Epithelial cell of prostate (primary cell): ENCODE data around the gene MEF2B.
"Not testable (repeated sequence)": the region's sequence is repeated elsewhere in the genome, so short reads cannot be mapped to it uniquely, and the experiment has no call there.

ENCODE experiments used
- DNase-seq: peaks from one replicate; pipeline ENCODE4 v3.0.0-alpha.2; 2011; ENCODE audit warnings: low read depth, low spot score
- H3K27ac ChIP-seq: fragments of 450-650 bp; 2 replicates; pipeline ENCODE4 v1.5.1; 2017; ENCODE audit warnings: mild to moderate bottlenecking

The MEF2B gene

DNA sequence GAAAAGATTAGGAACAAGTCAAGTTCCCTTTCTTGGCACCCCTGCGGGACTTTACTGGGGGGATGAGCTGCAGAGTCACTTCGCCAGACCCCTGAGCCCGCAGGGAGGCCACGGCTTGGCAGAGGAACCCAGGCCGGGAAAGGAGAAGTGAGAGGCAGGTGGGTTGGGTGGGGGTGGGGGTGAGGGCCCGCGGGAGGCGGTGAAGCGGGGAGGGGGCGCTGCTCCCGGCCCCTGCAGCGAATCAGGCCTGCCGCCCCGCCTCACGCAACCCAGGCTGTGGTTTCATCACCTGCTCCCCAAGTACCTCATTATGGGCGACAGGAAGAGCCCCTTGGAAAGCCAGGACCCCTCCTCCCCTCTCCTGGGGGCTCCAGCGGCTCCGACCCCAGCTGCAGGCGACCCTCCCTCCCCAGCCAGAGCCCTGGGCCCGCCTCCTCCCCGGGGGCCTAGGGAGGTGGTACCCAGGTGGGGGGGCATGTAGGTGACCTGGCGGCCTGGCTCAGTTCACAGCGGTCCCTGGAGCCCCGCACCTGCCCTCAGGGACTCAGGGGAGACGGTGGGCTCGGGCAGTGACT is 9.5 kb downstream of the MEF2B start:
- no peak for DNase-seq
- H3K27ac ChIP-seq: no peak overlapping the region

DNA sequence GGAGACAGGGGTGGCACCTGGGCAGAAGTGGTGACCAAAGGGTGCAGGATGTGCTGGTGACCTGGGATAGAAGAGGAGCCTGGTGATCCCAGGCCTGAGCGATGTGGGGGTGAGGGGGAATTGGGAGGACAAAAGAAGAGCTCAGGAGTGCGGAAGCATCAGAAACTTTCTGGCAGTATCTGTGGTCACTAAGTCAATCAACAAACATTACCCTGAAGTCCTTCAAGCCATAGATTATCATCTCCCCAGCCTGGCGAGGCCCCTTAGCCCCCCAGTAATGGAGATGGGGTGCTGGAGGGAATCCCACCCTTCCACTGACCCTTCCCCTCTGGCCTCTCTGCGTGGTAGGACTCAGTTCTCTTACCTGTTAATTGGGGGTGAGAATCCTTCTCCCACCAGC is 10.5 kb downstream of the MEF2B start:
- DNase-seq: no peak
- no peak overlapping the region for H3K27ac ChIP-seq

DNA sequence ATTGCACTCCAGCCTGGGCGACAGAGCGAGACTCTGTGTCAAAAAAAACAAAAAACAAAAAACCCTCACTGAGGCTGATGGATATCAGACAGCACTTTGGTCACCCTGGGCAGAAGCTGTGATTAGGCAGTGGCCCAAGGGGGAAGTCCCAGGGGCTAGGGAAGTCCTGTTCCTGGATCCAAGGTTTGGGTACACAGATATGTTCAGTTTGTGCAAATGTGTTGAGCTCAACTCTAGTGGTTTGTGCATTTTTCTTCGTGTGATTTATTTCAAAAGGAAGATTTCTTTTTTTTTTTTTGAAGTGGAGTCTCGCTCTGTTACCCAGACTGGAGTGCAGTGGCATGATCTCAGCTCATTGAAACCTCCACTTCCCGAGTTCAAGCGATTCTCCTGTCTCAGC is 12.3 kb downstream of the MEF2B start:
- no peak for DNase-seq
- H3K27ac ChIP-seq: no peak overlapping the region

DNA sequence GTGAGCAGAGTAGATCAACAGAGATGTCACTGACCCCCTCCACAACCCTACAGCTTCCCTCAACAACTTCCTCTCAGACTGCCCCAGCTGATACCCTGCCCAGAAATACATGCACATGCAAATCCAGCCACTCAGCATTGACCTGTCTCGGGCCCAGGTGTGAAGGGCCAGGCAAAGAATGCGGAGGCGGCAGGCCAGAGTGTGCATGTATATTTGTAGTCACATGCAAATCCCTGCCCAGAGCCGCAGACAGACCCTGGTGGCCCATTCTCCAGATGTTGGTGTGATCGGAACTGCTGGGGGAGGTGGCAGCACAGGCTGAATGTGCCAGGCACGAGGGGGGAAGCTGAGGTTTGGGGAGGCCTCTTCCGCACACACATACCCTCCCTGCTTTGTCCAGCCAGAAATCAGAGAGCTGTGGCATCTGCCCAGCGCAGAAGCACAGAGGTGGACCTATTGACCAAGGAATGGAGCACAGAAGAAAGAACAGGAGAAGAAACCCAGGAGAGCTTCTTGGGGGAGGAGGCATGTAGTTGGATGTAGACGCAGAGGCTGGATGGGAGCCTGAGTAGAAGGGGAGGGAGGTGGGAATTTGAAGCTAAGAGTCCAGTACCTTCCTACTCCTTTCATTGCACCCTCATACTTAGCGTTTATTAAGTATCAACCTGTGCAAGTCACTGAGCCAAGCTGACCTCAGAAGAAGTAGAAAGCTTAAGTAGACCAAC is 14.4 kb downstream of the MEF2B start:
- no peak for DNase-seq

DNA sequence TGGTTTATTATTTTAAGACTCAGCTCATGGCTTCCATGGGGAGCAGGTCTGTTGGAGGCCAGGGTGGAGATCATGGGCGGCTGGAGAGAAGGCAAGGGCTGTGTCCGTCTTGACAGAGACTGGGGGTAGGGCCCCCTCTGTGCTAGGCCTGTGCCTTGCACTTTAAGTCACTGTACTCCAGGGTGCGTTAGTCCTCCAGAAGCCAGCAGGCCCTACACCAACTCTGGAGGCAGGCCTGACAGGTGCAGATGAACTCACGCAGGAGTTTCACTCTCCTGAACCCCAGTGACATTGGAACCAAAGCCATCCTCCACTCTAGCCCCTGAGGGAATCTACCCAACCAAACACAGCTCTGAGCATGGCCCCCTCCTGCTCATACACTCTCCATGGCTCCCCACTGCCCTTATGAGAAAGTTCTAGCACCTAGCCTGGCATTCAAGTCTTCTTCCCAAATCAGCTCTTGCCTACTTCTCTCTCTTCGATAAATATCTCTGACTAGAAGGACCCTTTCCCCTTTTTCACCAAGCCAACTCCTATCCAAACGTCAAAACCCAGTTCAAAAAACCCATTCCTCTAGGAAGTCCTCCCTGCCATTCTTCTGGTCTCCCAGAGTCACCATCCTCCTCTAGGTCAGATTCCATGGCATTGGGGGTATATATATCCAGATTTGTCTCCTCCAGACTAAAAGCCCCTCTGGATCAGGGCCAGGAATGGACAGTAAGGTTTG is 15.1 kb downstream of the MEF2B start:
- no peak overlapping the region for H3K27ac ChIP-seq
- no peak for DNase-seq

More for the DNA sequence above, 14.4 kb downstream of the MEF2B start:
- H3K27ac ChIP-seq: no peak overlapping the region

DNA sequence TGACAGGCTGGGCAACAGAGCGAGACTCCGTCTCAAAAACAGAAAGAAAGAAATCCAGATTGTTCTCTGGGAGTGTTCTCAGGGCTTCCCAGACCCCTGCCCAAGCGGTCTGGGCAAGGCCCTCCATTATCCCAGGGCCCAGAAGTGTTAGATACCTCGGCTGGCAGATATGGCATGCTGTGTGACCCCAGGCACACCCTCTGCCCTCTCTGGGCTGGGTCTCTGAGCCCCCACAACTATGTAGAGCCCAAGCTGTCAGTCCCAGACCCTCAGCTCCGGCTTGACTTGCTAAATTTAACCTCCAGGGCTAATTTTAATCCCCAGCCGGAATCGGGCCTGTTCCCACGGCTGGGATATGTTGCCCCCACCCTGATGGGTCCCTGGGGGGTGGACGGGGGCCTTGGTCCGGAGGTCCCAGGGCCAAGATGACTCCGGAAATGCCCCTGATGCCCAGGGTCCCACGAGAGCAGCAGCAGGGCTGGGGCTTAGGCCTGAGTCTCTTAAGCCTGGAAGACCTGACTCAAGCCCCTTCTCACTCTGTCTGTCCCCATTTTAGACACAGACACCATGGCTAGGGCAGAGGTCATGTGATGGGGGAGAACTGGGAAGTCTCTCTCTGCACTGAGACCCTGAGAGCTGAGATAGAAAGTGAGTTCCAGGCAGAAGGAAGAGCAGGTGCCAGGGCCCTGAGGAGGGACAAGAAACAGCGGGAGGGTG is 17.2 kb downstream of the MEF2B start:
- H3K27ac ChIP-seq: no peak overlapping the region
- no peak for DNase-seq

DNA sequence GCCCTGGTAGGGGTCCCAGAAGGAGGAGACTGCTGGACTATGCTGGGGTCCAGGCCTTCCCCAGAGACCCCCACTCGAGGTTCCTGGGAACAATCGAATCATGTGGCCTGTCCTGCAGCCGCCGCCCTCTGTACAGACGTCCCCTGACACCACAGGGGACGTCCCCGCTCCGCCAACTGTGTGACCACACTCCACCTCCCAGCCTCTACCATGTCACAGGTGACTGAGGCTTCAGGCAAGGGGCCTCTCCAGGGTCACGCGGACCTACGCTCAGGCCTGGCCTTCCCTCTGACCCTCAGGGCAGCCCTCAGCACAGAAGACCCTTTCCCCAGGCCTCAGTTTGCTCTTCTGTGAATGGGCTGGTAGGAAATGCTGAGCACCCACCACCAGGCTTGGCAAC is 18.6 kb downstream of the MEF2B start:
- H3K27ac ChIP-seq: no peak overlapping the region
- DNase-seq: no peak

DNA sequence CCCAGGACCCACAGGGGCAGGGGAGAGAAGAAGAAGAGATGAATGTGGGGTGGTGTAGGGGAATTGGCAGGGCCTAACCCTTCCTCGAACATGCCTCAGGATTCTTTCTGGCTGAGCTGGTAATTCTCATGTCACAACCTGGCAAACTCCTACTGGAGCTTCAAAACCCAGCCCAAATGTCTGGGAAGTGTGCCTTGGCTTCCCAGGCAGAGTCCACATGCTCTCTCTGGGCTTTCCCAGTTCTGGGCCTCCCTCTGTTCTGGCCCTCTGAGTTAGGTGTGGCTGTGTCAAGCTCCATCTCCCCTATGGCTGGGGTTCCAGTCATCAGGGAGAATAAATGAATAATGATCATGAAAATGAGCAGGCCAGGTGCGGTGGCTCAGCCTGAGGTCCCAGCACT is 20.6 kb downstream of the MEF2B start:
- no peak overlapping the region for H3K27ac ChIP-seq
- DNase-seq: no peak

DNA sequence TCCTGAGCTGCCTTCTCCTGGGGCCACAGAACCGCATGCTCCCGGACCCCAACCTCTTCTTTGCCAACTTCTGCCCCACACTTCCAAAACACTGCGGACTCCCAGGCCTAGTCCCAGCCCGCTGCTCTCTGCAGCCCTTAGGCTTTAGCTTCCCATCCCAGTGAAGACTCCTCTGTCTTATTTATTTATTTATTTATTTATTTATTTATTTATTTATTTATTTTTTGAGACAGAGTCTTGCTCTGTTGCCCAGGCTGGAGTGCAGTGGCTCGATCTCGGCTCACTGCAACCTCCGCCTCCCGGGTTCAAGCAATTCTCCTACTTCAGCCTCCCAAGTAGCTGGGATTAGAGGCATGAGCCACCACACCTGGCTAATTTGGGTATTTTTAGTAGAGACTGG is 21.6 kb downstream of the MEF2B start:
- not testable (repeated sequence) for DNase-seq, H3K27ac ChIP-seq

DNA sequence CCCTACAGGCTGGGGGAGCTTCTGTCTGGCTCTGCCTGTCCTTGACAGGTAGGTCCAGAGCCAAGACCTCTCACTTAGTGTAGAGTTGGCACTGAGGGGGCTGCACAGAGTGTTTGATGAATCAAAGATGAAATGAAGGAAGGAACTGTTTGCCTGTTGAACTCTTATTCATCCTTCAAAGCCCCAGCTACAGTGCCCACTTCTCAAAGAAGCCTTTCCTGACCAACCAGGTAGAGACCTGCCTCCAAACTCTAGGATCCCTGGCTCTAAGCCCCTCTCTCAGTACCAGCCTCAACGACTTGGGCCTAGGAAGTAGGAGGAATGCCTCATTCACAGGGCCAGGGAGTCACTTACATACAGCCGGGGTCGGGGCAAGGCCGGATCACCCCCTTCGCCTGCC is 22.7 kb downstream of the MEF2B start:
- no peak overlapping the region for H3K27ac ChIP-seq
- no peak for DNase-seq

DNA sequence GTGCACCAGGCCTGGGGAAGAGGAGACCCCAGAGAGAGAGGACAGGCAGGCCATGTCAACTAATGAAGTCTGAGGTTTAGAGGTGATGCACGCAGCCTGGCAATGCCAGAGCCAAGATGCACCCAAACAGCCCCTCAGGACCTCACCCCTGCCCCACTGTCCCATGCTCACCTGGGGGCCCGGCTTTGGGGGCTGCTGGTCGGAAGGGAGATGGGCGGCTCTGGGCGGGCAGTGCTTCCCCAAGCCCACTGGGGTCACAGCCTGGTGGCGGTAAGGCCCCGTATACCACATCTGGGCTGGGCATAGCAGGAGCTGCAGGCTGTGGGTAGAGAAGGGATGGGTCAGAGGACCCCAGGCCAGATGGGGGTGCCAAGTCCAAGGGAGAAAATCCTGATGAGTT is 23.2 kb downstream of the MEF2B start:
- no peak overlapping the region for H3K27ac ChIP-seq
- no peak for DNase-seq

DNA sequence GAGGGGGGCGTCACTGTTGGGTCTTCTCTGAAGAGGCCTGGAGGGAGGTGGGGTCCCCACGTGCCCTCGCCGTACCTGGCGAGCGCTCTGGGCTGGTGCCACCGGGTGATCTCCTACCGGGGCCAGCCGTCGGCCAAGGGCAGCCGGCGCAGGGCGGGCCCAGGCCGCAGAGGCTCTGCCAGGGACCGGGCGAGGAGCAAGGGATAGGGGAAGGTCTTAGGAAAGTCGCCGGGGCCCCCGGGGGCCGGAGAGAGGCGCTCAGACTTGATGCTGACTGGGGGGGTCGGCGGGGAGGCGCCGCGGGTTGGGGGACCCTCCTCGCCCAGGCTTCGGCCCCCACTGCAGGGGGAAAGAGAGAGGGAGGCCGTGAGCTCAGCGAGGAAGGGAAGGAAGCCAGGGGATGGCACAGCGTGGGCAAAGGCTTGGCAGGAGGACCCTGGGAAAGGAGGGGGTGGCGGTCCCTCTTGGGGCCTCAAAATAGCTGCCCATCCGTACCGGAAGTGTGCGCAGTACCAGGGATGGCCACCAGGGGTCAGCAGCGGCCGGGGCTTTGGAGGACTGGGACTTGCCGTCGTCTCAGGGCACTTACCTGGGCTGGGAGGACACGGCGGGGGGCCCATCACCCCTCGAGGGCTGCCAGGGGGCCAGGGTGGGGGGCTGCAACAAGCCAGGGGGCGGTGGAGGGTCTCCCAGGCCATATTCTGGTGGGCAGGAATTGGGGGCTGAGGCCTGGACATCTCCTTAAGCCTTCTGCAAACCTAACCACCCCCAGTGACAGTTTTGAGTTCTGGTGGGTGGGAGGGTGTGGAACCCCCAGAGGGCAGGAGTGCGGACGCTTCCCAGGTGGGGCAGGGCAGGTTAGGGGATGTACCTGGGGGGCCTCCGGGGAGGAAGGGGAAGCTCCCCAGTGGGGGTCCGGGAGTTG is 24.1 kb downstream of the MEF2B start:
- DNase-seq: no peak
- H3K27ac ChIP-seq: no peak overlapping the region

DNA sequence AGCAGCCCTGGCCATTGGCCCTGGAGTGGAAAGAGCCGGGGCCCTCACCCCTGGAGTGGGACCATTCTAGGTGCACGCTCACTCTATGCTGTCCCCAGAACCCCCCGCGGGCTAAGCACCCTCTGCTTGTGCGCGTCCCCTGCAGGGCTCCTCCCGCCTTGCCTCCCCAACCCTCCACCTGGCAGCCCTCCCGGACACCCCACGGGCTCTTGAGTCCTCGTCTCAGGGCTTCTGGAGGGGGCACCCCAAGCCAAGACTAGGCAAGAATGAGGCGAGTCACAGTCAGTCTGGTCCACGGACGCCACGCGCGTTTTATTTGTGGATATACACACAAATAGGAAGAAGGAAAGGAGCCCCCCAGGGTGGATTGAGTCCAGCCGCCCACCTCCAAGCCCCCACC is 24.8 kb downstream of the MEF2B start:
- no peak overlapping the region for H3K27ac ChIP-seq
- no peak for DNase-seq

DNA sequence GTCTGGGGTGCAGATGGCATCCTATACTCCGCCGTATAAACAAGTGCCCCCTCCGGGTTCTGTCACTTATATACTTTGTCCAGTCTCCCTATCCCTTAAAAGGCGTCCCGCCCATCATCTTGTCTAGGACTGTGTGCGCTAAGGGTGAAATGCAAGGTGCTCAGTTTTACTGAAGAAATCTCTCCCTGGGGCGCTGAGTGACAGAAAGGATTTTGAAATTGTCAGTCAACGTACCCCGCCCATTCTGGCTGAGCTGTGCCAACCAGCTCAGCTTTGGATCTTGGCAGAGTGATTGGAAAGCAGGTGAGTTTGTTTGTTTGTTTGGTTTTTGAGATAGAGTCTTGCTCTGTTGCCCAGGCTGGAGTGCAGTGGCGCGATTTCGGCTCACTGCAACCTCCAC is 27.7 kb downstream of the MEF2B start:
- no peak for DNase-seq
- H3K27ac ChIP-seq: no peak overlapping the region

DNA sequence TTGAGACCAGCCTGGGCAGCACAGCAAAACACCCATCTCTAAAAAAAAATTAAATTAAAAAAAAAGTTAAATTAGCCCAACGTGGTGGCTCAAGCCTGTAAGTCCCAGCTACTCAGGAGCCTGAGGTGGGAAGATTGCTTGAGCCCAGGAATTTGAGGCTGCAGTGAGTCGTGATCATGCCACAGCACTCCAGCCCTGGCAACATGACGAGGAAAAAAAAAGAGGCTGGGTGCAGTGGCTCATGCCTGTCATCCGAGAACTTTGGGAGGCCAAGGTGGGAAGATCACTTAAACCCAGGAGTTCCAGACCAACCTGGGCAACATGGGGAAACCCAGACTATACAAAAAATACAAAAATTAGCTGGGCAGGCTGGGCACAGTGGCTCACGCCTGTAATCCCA is 29.6 kb downstream of the MEF2B start:
- DNase-seq: no peak
- H3K27ac ChIP-seq: no peak overlapping the region

DNA sequence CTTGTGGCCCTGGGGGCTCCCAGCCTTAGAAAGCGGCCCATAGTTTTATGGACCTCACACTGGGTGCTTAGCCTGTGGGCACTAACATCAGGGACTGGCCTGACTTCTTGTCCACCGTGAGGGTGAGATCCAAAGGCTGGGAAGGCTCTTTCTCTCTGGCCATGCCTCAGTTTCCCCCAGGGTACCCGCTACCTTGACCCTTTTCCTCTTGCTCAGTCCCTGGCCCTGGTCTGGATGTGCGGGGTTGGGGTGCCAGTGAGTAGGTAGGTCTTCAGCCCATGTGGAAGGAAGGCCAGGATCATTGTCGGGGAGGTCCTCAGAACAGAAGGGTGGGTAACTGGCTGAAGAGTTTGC is 30.2 kb downstream of the MEF2B start:
- no peak for DNase-seq
- no peak overlapping the region for H3K27ac ChIP-seq

DNA sequence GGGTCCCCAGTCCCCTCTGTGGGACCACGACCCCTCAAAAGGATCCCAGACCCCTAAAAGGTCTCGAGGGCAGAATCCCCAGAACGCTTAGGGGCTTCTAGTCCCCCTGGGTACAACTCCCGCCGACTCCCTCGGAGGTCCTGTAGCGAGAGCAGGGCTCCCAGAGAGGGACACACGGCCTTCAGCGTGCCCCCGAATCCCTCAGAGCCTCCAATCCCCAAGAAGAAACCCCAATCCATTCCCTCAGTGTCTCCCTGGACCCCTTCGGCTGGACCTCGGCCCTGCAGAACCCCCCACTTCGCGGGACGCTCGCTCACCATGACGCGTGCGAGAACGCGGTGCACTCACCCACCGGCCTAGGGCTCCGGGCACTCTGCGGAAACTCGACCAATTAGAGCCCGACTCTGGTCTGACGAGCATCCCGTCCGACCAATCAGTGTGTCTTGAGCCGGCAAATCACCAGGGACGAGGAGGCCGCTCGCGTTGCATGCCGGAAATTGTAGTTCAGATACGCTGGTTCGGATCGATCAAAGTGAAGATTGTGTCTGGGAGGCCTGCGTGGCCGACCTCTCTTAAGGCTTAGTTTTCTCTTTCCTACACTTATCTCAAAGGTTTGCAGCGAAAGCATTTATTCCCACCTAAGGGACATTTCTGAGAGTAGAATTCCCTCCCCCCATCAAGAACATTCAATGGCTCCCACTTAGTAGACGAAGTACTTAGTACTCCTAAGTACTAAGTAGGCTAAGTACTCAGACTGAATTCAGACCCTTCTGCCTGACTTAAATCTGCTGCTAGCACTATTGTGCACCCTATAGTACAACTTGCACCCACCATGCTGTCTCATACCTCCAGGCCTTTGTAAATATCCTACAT is 31.7 kb downstream of the MEF2B start, which contains the start of gene TMEM161A:
TSS of gene TMEM161A (minus strand) at position 370 of the 873 bp plus-strand sequence. CDS start at position 320, 50 bp downstream.
- peak; percentile 97 for DNase-seq
- H3K27ac ChIP-seq: no peak within 1 kb of the TSS

DNA sequence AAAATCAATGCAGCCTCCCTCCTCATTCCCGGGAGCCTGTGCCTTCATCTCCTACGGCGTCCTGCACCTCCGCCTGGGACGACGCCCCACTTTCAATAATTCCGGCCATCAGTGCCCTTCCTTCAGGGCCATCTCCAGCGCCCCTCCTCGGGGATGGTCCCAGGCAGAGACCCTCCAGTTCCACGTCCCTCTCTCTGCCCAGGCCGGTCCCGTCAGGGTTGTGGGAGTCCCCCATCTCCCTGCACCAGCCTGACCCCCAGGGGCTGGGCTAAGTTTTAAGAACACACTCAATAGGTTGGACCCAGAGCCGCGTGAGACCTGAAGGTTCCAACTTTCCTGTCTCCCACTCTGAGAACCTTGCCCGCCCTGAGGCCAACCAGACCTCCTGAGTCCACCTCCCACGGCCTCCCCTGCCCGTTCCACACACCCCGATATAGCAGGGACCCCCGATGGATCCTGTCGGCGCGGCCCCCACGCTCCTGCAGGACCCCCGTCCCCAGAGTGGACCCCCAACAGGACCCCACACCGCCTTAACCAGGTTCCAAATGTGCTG is 32.4 kb downstream of the MEF2B start:
- DNase-seq: no peak
- no peak overlapping the region for H3K27ac ChIP-seq

DNA sequence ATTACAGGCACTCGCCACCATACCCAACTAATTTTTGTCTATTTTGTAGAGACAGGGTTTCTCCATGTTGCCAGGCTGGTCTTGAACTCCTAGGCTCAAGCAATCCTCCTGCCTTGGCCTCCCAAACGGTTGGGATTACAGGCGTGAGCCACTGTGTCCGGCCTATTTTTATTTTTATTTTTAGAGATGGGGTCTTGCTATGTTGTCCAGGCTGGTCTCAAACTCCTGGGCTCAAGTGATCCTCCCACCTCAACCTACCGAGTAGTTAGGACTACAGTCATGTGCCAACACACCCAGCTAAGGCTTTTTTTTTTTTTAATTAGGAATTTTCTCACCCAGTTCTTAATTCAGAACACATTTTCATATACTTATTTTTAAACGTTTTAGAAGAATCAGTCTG is 34.4 kb downstream of the MEF2B start:
- H3K27ac ChIP-seq, DNase-seq: not testable (repeated sequence)
